ENCODE results near the gene DNAJA3. TPM values are rescaled to one million over a fixed set of nuclear protein-coding genes. Genes with fewer than 3 reads are reported as not detected.

The DNAJA3 gene
- total and polyA plus RNA-seq, 2 donors (not counting 3 experiments of a cell fraction or from before 2014, with no cell fraction given), result 33.4 to 45.4 TPM

- no peak overlapping the region for H2AFZ ChIP-seq (ENCODE audit: low read depth, low read length)
- no peak overlapping the region for H3K9ac ChIP-seq (replicated peaks; ENCODE audit: extremely low read depth, insufficient read depth, low read length)
- BruUV-seq (replicated peaks), result no TSS peak
- no peaks in the 10 kb centered on the region for H3K9me3 ChIP-seq (replicated peaks; ENCODE audit: control insufficient read depth, insufficient read depth, low read length)
- H3K27ac ChIP-seq (ENCODE audit: insufficient read depth, low read depth, low read length), result no peak overlapping the region
- no peak for DNase-seq (ENCODE audit: low read depth, low spot score)
- TF ChIP-seq POLR2A (IDR thresholded peaks at IDR 0.05; ENCODE audit: low read depth, low read length) (no peak), CTCF (IDR thresholded peaks at IDR 0.05; ENCODE audit: extremely low read depth in 1 of 2, insufficient read depth in 1 of 2, low read depth in 1 of 2, low read length in 2 of 2) (no peak), POLR2AphosphoS5 (IDR thresholded peaks at IDR 0.05; ENCODE audit: insufficient read depth, low read depth, low read length) (no peak)
- peaks cover 22% of the 10 kb centered on the region for H3K4me1 ChIP-seq (ENCODE audit: control insufficient read depth, extremely low read depth, insufficient read depth, low read length)
- no peaks in the 10 kb centered on the region for H4K20me1 ChIP-seq (replicated peaks; ENCODE audit: control insufficient read depth, extremely low read depth, insufficient read depth, low read length)
- H3K79me2 ChIP-seq (ENCODE audit: control insufficient read depth, insufficient read depth, low read length), result no peaks in the 10 kb centered on the region
- H3K9me1 ChIP-seq (replicated peaks; ENCODE audit: control insufficient read depth, extremely low read depth, insufficient read depth, low read length), result no peaks in the 10 kb centered on the region
- peaks cover 0 to 15% of the 10 kb centered on the region in 2 experiments for H3K36me3 ChIP-seq (ENCODE audit: control insufficient read depth in 2 of 2, extremely low read depth in 1 of 2, insufficient read depth in 2 of 2, low read length in 2 of 2)
- no peak overlapping the region for H3K4me2 ChIP-seq (ENCODE audit: insufficient read depth, low read length)
- no peaks in the 10 kb centered on the region for H3K27me3 ChIP-seq (ENCODE audit: control insufficient read depth in 2 of 2, insufficient read depth in 2 of 2, low read length in 2 of 2)
- no peak for FAIRE-seq
- dilution Hi-C loops (cut with MboI; ENCODE audit: extremely low pct_ligation_motif_present, low sequenced_read_pairs) (no loop called here), intact Hi-C loops (cut with micrococcal nuclease) (no loop called here)
- ChIA-PET POLR2A (no interaction called here), CTCF (interaction anchor here (2.5 kb wide), 1 partner anchor 18 kb away, joined by 18 read pairs; no protein-coding TSS in a partner anchor)
- H3K4me3 ChIP-seq (replicated peaks in 1 of 3; ENCODE audit: insufficient read depth in 1 of 3, low read depth in 1 of 3, low read length in 3 of 3), result no peak overlapping the region
These were observed 40.4 kb upstream of the DNAJA3 start for GRCh38 chr16:4385066-4385788.

GRCh38 chr16:4385789-4386450 is 39.7 kb upstream of the DNAJA3 start:
- POLR2A ChIA-PET, result interaction anchor here (0.6 kb wide), 1 partner anchor 37 kb away, joined by 3 read pairs; no protein-coding TSS in a partner anchor
- H3K9ac ChIP-seq (replicated peaks; ENCODE audit: extremely low read depth, insufficient read depth, low read length), result no peak overlapping the region
- intact Hi-C loops (cut with micrococcal nuclease) (no loop called here), dilution Hi-C loops (cut with MboI; ENCODE audit: extremely low pct_ligation_motif_present, low sequenced_read_pairs) (no loop called here)
- no peaks in the 10 kb centered on the region for H3K9me1 ChIP-seq (replicated peaks; ENCODE audit: control insufficient read depth, extremely low read depth, insufficient read depth, low read length)
- H3K9me3 ChIP-seq (replicated peaks; ENCODE audit: control insufficient read depth, insufficient read depth, low read length), result no peaks in the 10 kb centered on the region
- H3K79me2 ChIP-seq (ENCODE audit: control insufficient read depth, insufficient read depth, low read length), result no peaks in the 10 kb centered on the region
- no peak overlapping the region for H3K27ac ChIP-seq (ENCODE audit: insufficient read depth, low read depth, low read length)
- H4K20me1 ChIP-seq (replicated peaks; ENCODE audit: control insufficient read depth, extremely low read depth, insufficient read depth, low read length), result no peaks in the 10 kb centered on the region
- no peak overlapping the region for H2AFZ ChIP-seq (ENCODE audit: low read depth, low read length)
- H3K4me1 ChIP-seq (ENCODE audit: control insufficient read depth, extremely low read depth, insufficient read depth, low read length), result peaks cover 22% of the 10 kb centered on the region
- FAIRE-seq (no peak), DNase-seq (ENCODE audit: low read depth, low spot score) (no peak)
- H3K36me3 ChIP-seq (ENCODE audit: control insufficient read depth in 2 of 2, extremely low read depth in 1 of 2, insufficient read depth in 2 of 2, low read length in 2 of 2), result peaks cover 0 to 18% of the 10 kb centered on the region in 2 experiments
- BruUV-seq (replicated peaks), result no TSS peak
- CTCF ChIA-PET, result interaction anchor here (1.0 to 2.5 kb wide), 4 partner anchors 13 to 27 kb away, joined by 3 to 18 read pairs (median 6); no protein-coding TSS in a partner anchor
- H3K27me3 ChIP-seq (ENCODE audit: control insufficient read depth in 2 of 2, insufficient read depth in 2 of 2, low read length in 2 of 2), result no peaks in the 10 kb centered on the region
- TF ChIP-seq FOS (IDR thresholded peaks at IDR 0.05; ENCODE audit: borderline replicate concordance, insufficient read depth, low read length), result no peak
- TF ChIP-seq POLR2A (IDR thresholded peaks at IDR 0.05; ENCODE audit: low read depth, low read length), result no peak
- TF ChIP-seq JUN (IDR thresholded peaks at IDR 0.05; ENCODE audit: borderline replicate concordance, insufficient read depth, insufficient read length, low read depth), result no peak
- TF ChIP-seq EZH2 (IDR thresholded peaks at IDR 0.05; ENCODE audit: borderline replicate concordance, low read depth, low read length, severe bottlenecking), result no peak
- no peak for TF ChIP-seq MAX (IDR thresholded peaks at IDR 0.05; ENCODE audit: insufficient read depth, insufficient read length)
- TF ChIP-seq MYC (IDR thresholded peaks at IDR 0.05; ENCODE audit: low read depth, low read length), result no peak
- no peak for TF ChIP-seq POLR2AphosphoS5 (IDR thresholded peaks at IDR 0.05; ENCODE audit: insufficient read depth, low read depth, low read length)
- no peak for TF ChIP-seq GATA2 (IDR thresholded peaks at IDR 0.05; ENCODE audit: insufficient read depth, insufficient read length, low read depth, low read length)
- no peak for TF ChIP-seq CTCF (IDR thresholded peaks at IDR 0.05; ENCODE audit: extremely low read depth in 1 of 2, insufficient read depth in 1 of 2, low read depth in 1 of 2, low read length in 2 of 2)
- no peak overlapping the region for H3K4me3 ChIP-seq (replicated peaks in 1 of 3; ENCODE audit: insufficient read depth in 1 of 3, low read depth in 1 of 3, low read length in 3 of 3)
- H3K4me2 ChIP-seq (ENCODE audit: insufficient read depth, low read length), result no peak overlapping the region

Data from endothelial cell of umbilical vein (primary cell).